ENCODE results near the gene ARPC5. TPM values are rescaled to one million over a fixed set of nuclear protein-coding genes. Genes with fewer than 3 reads are reported as not detected.

Gene ARPC5
- total RNA-seq, 1 experiment from 2014 or later, result 104 TPM

DNA sequence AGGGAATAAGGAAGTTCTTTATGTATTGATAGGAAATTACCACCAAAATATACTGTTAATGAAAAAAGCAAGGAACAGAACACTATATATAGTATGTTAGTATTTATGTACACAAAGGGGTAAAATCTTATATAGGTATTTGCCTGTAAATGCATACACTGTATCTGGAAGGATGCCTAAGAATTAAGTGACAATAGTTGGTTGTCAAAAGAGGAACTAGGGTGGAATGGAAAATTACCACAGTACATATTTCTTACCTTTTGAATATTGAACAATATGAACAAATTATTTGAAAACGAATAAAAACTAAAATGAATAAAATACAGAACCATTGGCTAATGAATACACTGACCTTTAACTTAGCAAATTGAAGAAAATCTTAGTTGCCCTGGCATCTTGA is 13.6 kb downstream of the ARPC5 start:
- ChIA-PET CTCF (no interaction called here), POLR2A (no interaction called here)

GRCh38 chr1:183620311-183620710 is 15.3 kb downstream of the ARPC5 start:
- Histone ChIP-seq H3K36me3 (ENCODE audit: control insufficient read depth, insufficient read depth, low read length) (no peaks in the 10 kb centered on the region), H3K9me3 (ENCODE audit: control insufficient read depth, insufficient read depth, low read depth, low read length) (no peaks in the 10 kb centered on the region), H3K27me3 (ENCODE audit: control insufficient read depth, insufficient read depth, low read length) (no peaks in the 10 kb centered on the region), H3K4me3 (ENCODE audit: low read depth in 2 of 2, low read length in 2 of 2) (no peak overlapping the region), H3K27ac (ENCODE audit: low read length) (no peak overlapping the region), H3K4me1 (ENCODE audit: control insufficient read depth, insufficient read depth, low read length) (no peaks in the 10 kb centered on the region)
- no peak for DNase-seq (ENCODE audit: low read depth, low spot score)
- ATAC-seq, result no peak
- in situ Hi-C loops (cut with HindIII; ENCODE audit: low pct_unique_long_range_greater_than_20kb, low sequenced_read_pairs) (no loop called here), intact Hi-C loops (cut with micrococcal nuclease; ENCODE audit: unreplicated experiment) (loop anchor here (5.0 kb wide), 2 partner anchors 148 to 338 kb away; partner anchors contain the start of gene SMG7)
- TF ChIP-seq SIN3A (IDR thresholded peaks at IDR 0.05; ENCODE audit: borderline replicate concordance, insufficient read depth, low read depth, low read length), result no peak
- TF ChIP-seq, protein P1, sequence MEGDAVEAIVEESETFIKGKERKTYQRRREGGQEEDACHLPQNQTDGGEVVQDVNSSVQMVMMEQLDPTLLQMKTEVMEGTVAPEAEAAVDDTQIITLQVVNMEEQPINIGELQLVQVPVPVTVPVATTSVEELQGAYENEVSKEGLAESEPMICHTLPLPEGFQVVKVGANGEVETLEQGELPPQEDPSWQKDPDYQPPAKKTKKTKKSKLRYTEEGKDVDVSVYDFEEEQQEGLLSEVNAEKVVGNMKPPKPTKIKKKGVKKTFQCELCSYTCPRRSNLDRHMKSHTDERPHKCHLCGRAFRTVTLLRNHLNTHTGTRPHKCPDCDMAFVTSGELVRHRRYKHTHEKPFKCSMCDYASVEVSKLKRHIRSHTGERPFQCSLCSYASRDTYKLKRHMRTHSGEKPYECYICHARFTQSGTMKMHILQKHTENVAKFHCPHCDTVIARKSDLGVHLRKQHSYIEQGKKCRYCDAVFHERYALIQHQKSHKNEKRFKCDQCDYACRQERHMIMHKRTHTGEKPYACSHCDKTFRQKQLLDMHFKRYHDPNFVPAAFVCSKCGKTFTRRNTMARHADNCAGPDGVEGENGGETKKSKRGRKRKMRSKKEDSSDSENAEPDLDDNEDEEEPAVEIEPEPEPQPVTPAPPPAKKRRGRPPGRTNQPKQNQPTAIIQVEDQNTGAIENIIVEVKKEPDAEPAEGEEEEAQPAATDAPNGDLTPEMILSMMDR (IDR thresholded peaks at IDR 0.05), result no peak
- no peak for TF ChIP-seq REST (IDR thresholded peaks at IDR 0.05; ENCODE audit: insufficient read depth in 1 of 2, low read depth in 2 of 2, low read length in 1 of 2)
- no peak for TF ChIP-seq TCF7L2 (IDR thresholded peaks at IDR 0.05; ENCODE audit: low read depth, low read length)
- no peak for TF ChIP-seq POLR2AphosphoS5 (IDR thresholded peaks at IDR 0.05; ENCODE audit: low read depth, low read length)
- POLR2A ChIA-PET, result no interaction called here
- CTCF ChIA-PET, result no interaction called here
- no TSS peak for BruUV-seq (replicated peaks)

More for the DNA sequence above, 13.6 kb downstream of the ARPC5 start:
- Histone ChIP-seq H3K4me3 (ENCODE audit: low read depth in 2 of 2, low read length in 2 of 2) (no peak overlapping the region), H3K27ac (ENCODE audit: low read length) (no peak overlapping the region), H3K36me3 (ENCODE audit: control insufficient read depth, insufficient read depth, low read length) (0 out of 2 replicates have a peak, but pooled peaks cover 2% of the 10 kb centered on the region), H3K9me3 (ENCODE audit: control insufficient read depth, insufficient read depth, low read depth, low read length) (no peaks in the 10 kb centered on the region), H3K4me1 (ENCODE audit: control insufficient read depth, insufficient read depth, low read length) (no peaks in the 10 kb centered on the region), H3K27me3 (ENCODE audit: control insufficient read depth, insufficient read depth, low read length) (no peaks in the 10 kb centered on the region)
- in situ Hi-C loops (cut with HindIII; ENCODE audit: low pct_unique_long_range_greater_than_20kb, low sequenced_read_pairs) (no loop called here), intact Hi-C loops (cut with micrococcal nuclease; ENCODE audit: unreplicated experiment) (loop anchor here (5.0 kb wide), 2 partner anchors 150 to 340 kb away; partner anchors contain the start of gene SMG7)
- TF ChIP-seq POLR2AphosphoS5 (IDR thresholded peaks at IDR 0.05; ENCODE audit: low read depth, low read length) (no peak), REST (IDR thresholded peaks at IDR 0.05; ENCODE audit: insufficient read depth in 1 of 2, low read depth in 2 of 2, low read length in 1 of 2) (no peak), SIN3A (IDR thresholded peaks at IDR 0.05; ENCODE audit: borderline replicate concordance, insufficient read depth, low read depth, low read length) (no peak), TCF7L2 (IDR thresholded peaks at IDR 0.05; ENCODE audit: low read depth, low read length) (no peak)
- TF ChIP-seq, protein P1 (IDR thresholded peaks at IDR 0.05), result no peak
- no TSS peak for BruUV-seq (replicated peaks)
- DNase-seq (ENCODE audit: low read depth, low spot score), result no peak
- no peak for ATAC-seq
